HL-60 (cell line): ENCODE results near the gene ADAMTS14.

Experiments used
- POLR2AphosphoS5 ChIP-seq: IDR thresholded peaks from 2 replicates; pipeline ENCODE4 v1.6.1; 2012; ENCODE audit warnings: low read depth
- REST ChIP-seq: IDR thresholded peaks from 2 replicates; pipeline ENCODE4 v1.6.1; 2012; ENCODE audit warnings: low read depth; ENCODE audit not compliant: insufficient replicate concordance
- TF ChIP-seq, protein P1 (sequence below): IDR thresholded peaks from one replicate; pipeline ENCODE4 v1.5.1; 2011; ENCODE audit warnings: low read length, control low read depth, inconsistent platforms; ENCODE audit not compliant: insufficient read depth

DNA sequence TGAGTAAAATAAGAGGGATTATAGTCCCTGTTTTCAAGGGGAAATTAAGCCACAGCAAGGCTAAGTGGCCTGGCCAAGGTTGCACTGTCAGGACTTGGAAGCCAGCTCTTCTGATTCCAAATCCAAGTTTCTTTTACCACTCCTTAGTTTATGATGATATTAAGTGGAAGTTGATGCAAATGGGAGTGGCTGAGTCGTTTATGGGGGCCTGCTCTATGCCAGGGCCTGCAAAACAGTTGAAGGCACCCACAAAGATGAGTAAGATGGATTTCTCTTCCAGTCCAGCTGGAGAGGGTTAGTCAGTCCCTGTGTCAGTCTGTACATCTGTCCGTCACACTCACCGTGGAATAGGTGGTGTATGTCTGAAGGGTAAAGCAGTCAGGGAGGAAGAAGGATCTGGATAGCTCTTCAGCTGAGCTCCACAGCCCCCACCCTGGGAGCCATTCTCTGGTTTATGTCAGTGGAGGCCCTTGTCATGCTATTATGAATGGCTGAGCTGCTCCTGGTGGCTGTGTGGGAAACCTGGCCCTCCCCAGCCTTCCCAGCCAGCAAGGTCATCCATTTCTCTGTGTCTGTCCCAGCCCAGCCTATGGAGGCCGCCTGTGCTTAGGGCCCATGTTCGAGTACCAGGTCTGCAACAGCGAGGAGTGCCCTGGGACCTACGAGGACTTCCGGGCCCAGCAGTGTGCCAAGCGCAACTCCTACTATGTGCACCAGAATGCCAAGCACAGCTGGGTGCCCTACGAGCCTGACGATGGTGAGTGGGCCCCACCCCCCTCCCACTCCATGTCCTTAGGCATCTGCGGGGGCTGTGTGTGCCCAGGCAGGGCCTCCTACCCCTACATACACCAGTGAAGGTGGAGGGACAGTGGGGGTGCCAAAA, 68.3 kb downstream of the ADAMTS14 start:
- TF ChIP-seq, protein P1, sequence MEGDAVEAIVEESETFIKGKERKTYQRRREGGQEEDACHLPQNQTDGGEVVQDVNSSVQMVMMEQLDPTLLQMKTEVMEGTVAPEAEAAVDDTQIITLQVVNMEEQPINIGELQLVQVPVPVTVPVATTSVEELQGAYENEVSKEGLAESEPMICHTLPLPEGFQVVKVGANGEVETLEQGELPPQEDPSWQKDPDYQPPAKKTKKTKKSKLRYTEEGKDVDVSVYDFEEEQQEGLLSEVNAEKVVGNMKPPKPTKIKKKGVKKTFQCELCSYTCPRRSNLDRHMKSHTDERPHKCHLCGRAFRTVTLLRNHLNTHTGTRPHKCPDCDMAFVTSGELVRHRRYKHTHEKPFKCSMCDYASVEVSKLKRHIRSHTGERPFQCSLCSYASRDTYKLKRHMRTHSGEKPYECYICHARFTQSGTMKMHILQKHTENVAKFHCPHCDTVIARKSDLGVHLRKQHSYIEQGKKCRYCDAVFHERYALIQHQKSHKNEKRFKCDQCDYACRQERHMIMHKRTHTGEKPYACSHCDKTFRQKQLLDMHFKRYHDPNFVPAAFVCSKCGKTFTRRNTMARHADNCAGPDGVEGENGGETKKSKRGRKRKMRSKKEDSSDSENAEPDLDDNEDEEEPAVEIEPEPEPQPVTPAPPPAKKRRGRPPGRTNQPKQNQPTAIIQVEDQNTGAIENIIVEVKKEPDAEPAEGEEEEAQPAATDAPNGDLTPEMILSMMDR: no peak
- no peak for TF ChIP-seq POLR2AphosphoS5
- no peak for TF ChIP-seq REST
